RWPE1 (cell line): ENCODE measurements around the gene DOK1.
A peak's percentile ranks its signal among the peaks of the same experiment; 100 is the strongest.

Source experiments
- CTCF ChIA-PET: fragments of 350-600 bp; sonication (Branson Sonifier 250); formaldehyde crosslinking; extraction: SDS; loops from one replicate; lab custom pipeline; 2021; lab: Yijun Ruan, JAX
- POLR2A ChIA-PET: fragments of 400-600 bp; formaldehyde crosslinking; extraction: SDS; loops from one replicate; lab custom pipeline; 2020; ENCODE audit warnings: antibody characterized with exemption; ENCODE audit not compliant: low non-redundant PET; lab: Yijun Ruan, JAX
- DNase-seq: peaks from one replicate; pipeline ENCODE4 v3.0.0; 2012; ENCODE audit warnings: low spot score
- H3K27ac ChIP-seq: fragments of 450-650 bp; 2 replicates; pipeline ENCODE4 v1.5.1; 2017
- TF ChIP-seq, protein P1 (sequence below): fragments of 450-650 bp; conservative IDR thresholded peaks from 2 replicates; pipeline ENCODE4 v1.5.1; 2017; ENCODE audit warnings: low read depth, mild to moderate bottlenecking

DOK1 gene

DNA sequence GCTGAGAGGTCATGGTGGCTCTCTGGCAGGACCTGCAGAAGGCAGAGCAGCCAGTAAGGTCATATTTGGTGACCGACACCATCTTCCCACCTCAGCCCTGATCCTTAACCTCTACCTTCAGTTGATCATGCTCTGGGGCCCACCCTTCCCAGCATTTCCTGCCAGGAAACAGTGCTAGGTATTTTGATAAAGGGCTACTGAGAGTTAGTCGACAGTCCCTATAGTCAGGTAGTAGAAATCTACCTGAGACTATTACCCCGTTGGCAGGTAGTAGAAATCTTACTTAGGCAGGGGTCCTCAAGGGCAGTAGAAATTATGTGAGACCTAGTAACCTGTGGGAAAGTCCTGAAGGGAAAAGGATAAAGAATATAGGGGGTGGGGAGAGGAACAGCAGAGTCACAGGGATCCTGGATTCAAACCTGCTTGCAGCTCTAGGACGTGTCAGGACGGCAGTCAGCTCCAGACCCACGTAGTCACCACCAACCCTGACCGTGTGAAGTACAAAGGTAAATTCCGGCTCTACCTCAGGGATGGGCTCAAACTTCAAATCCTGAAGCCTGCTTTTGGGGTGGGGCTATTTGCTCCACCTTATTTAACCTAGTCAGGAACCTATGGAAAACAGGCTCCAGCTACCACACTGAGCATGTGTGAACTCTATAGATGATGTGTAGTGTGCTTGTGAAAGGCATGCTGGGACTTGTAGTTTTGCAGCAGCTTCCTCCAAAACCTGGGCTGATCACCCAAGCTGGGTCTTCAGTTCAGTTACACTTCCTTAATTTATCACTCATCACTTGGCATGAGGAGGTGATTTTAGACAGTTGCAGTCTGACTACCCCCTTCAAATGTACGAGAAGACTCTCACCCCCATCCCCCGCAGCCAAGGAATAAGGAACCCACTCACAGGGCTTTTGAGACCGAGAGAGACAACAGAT lies 28.5 kb upstream of the DOK1 start, which contains the start of gene DQX1:
TSS of gene DQX1 (minus strand) at position 515 of the 932 bp plus-strand sequence. CDS start at position 13, 502 bp downstream.
- TF ChIP-seq, protein P1, sequence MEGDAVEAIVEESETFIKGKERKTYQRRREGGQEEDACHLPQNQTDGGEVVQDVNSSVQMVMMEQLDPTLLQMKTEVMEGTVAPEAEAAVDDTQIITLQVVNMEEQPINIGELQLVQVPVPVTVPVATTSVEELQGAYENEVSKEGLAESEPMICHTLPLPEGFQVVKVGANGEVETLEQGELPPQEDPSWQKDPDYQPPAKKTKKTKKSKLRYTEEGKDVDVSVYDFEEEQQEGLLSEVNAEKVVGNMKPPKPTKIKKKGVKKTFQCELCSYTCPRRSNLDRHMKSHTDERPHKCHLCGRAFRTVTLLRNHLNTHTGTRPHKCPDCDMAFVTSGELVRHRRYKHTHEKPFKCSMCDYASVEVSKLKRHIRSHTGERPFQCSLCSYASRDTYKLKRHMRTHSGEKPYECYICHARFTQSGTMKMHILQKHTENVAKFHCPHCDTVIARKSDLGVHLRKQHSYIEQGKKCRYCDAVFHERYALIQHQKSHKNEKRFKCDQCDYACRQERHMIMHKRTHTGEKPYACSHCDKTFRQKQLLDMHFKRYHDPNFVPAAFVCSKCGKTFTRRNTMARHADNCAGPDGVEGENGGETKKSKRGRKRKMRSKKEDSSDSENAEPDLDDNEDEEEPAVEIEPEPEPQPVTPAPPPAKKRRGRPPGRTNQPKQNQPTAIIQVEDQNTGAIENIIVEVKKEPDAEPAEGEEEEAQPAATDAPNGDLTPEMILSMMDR: no peak
- CTCF ChIA-PET: interaction anchor here (0.9 kb wide), 1 partner anchor 20 kb away, joined by 5 read pairs; no protein-coding TSS in a partner anchor
- H3K27ac ChIP-seq: peak within 1 kb of the TSS; percentile 49
- POLR2A ChIA-PET: no interaction called here
- peak; percentile 79 for DNase-seq

DNA sequence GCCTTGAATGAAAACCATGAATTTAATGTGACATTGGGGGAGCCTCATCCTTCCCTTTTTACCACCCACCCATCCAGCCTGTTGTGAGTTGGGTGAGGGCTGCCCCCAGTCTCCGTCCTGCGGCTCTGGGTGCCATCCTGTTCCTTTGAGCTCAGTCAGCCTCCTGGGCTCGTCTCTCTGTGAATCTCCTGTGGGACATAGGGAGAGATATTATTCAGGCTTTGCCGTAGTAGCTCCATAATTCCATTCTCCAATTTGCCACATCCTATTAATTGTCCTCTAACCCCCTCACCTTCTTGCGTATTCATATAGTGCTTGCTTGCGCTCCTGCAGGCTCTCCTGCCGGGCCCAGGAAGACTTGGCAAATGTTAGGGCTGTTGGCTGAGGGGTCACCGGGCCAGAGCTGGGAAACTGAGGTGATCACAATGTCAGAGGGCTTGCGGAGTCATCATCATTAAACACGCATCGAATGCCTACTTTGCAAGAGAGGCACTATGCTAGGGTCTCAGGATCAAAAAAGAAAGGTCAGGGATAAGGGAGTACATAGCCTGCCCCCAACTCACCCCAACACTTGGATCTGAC lies 27.8 kb upstream of the DOK1 start:
- H3K27ac ChIP-seq: peak overlapping the region; percentile 49
- POLR2A ChIA-PET: no interaction called here
- TF ChIP-seq, protein P1: no peak

GRCh38 chr2:74527741-74528140 lies 26.8 kb upstream of the DOK1 start:
- TF ChIP-seq, protein P1: no peak
- H3K27ac ChIP-seq: no peak overlapping the region
- ChIA-PET CTCF (no interaction called here), POLR2A (no interaction called here)
- DNase-seq: no peak

More for the DNA sequence above, 27.8 kb upstream of the DOK1 start:
- DNase-seq: no peak
- CTCF ChIA-PET: interaction anchor here (0.9 kb wide), 1 partner anchor 20 kb away, joined by 5 read pairs; no protein-coding TSS in a partner anchor

GRCh38 chr2:74528600-74529356 lies 25.7 kb upstream of the DOK1 start:
- ChIA-PET POLR2A (interaction anchor here (0.5 to 0.8 kb wide), 4 partner anchors 20 to 137 kb away, joined by 3 to 4 read pairs (median 3); no protein-coding TSS in a partner anchor), CTCF (interaction anchor here (0.6 to 4.3 kb wide), 3 partner anchors 47 to 138 kb away, joined by 3 to 41 read pairs (median 5); partner anchors contain the start of genes CCDC142 and TTC31)
- DNase-seq: no peak
- peak overlapping the region; percentile 83 for H3K27ac ChIP-seq
- TF ChIP-seq, protein P1: no peak

GRCh38 chr2:74529357-74530238 lies 24.9 kb upstream of the DOK1 start, which contains the start of the genes AUP1 and HTRA2:
TSS of gene AUP1 (minus strand) at chr2:74529706. CDS start at chr2:74529629, 77 bp downstream.
TSS of gene HTRA2 (plus strand) at chr2:74529933. CDS start at chr2:74530007, 74 bp downstream.
- POLR2A ChIA-PET: interaction anchor here (0.5 to 0.8 kb wide), 4 partner anchors 19 to 138 kb away, joined by 3 to 12 read pairs (median 4); no protein-coding TSS in a partner anchor
- peak within 1 kb of the TSS; percentile 83 for H3K27ac ChIP-seq
- TF ChIP-seq, protein P1: no peak
- DNase-seq: peak; percentile 99
- CTCF ChIA-PET: interaction anchor here (0.6 to 4.3 kb wide), 3 partner anchors 48 to 138 kb away, joined by 3 to 41 read pairs (median 5); partner anchors contain the start of genes CCDC142 and TTC31
